ENCODE results near the gene EPS8L2. TPM values are rescaled to one million over a fixed set of nuclear protein-coding genes. Genes with fewer than 3 reads are reported as not detected.
A peak's percentile ranks its signal among the peaks of the same experiment; 100 is the strongest.

Gene EPS8L2
- total RNA-seq, 4 donors from 2014 or later, result 185 to 259 (median 195) TPM

GRCh38 chr11:699116-699508 lies 6.9 kb upstream of the EPS8L2 start:
- TF ChIP-seq CTCF (IDR thresholded peaks at IDR 0.05) (no peak), POLR2A (IDR thresholded peaks at IDR 0.05) (no peak)
- WGBS, 2 donors, result 94 to 97% methylated on average over 7 of the region's 7 CpGs
- DNase-seq, result no peak
- Histone ChIP-seq H3K36me3 (peaks cover 0 to 3% of the 10 kb centered on the region in 2 donors), H3K4me1 (peaks cover 26 to 66% of the 10 kb centered on the region in 2 donors), H3K27me3 (no peaks in the 10 kb centered on the region), H3K27ac (peak overlapping the region in 2 of 3 donors; percentile 48 to 100), H3K9me3 (no peaks in the 10 kb centered on the region), H3K4me3 (replicated peaks in 1 of 3) (no peak overlapping the region)
- intact Hi-C loops (cut with DNase I), result no loop called here

- H3K4me3 ChIP-seq (replicated peaks in 1 of 3), result no peak overlapping the region
- TF ChIP-seq CTCF (IDR thresholded peaks at IDR 0.05) (no peak), POLR2A (IDR thresholded peaks at IDR 0.05) (no peak)
- H3K4me1 ChIP-seq, result peaks cover 22 to 62% of the 10 kb centered on the region in 2 donors
- peaks cover 0 to 3% of the 10 kb centered on the region in 2 donors for H3K36me3 ChIP-seq
- H3K27ac ChIP-seq, result peak overlapping the region in 2 of 3 donors; percentile 48 to 100
- H3K27me3 ChIP-seq, result no peaks in the 10 kb centered on the region
- DNase-seq, result no peak
- WGBS, 2 donors, result 73 to 83% methylated on average over 1 of the region's 1 CpG
- intact Hi-C loops (cut with DNase I), result no loop called here
- H3K9me3 ChIP-seq, result no peaks in the 10 kb centered on the region
These were observed 6.3 kb upstream of the EPS8L2 start for GRCh38 chr11:699753-700152.

- no peak for DNase-seq
- H3K4me3 ChIP-seq (replicated peaks in 1 of 3), result no peak overlapping the region
- H3K36me3 ChIP-seq, result peaks cover 0 to 3% of the 10 kb centered on the region in 2 donors
- WGBS, 2 donors, result 97 to 98% methylated on average over 14 to 21 of the region's 22 CpGs
- TF ChIP-seq POLR2A (IDR thresholded peaks at IDR 0.05), result no peak
- no peak for TF ChIP-seq CTCF (IDR thresholded peaks at IDR 0.05)
- peak overlapping the region in 1 of 3 donors; percentile 43 for H3K27ac ChIP-seq
- no peaks in the 10 kb centered on the region for H3K27me3 ChIP-seq
- intact Hi-C loops (cut with DNase I), result no loop called here
- peaks cover 22 to 75% of the 10 kb centered on the region in 2 donors for H3K4me1 ChIP-seq
- no peaks in the 10 kb centered on the region for H3K9me3 ChIP-seq
These were observed 4.1 kb upstream of the EPS8L2 start for GRCh38 chr11:701741-702461.

- Histone ChIP-seq H3K4me3 (replicated peaks in 1 of 3) (no peak overlapping the region), H3K27ac (peak overlapping the region in 2 of 3 donors; percentile 16 to 65), H3K36me3 (peaks cover 0 to 3% of the 10 kb centered on the region in 2 donors), H3K9me3 (no peaks in the 10 kb centered on the region), H3K27me3 (no peaks in the 10 kb centered on the region), H3K4me1 (peaks cover 21 to 76% of the 10 kb centered on the region in 2 donors)
- TF ChIP-seq CTCF (IDR thresholded peaks at IDR 0.05) (no peak), POLR2A (IDR thresholded peaks at IDR 0.05) (peak in 1 of 2 donors; percentile 28)
- peak; percentile 50 to 69 for DNase-seq
- intact Hi-C loops (cut with DNase I), result no loop called here
- whole genome bisulfite sequencing, 2 donors, result 79 to 81% methylated on average over 8 to 13 of the region's 26 CpGs
These were observed 3.3 kb upstream of the EPS8L2 start for GRCh38 chr11:702462-703461.
